GM12873 (cell line): ENCODE results near the gene SEMA4D.

Experiments
- CTCF ChIP-seq: IDR thresholded peaks from 2 replicates; pipeline ENCODE4 v1.5.1; 2012; ENCODE audit warnings: low read depth, mild to moderate bottlenecking, moderate library complexity, low read length, control low read depth; ENCODE audit not compliant: insufficient read depth; ENCODE audit errors: missing control alignments

The SEMA4D gene

GRCh38 chr9:89493181-89493580, 4.7 kb downstream of the SEMA4D start:
- no peak for TF ChIP-seq CTCF

- TF ChIP-seq CTCF = no peak
These were observed 5.3 kb downstream of the SEMA4D start for GRCh38 chr9:89492586-89492985.

- no peak for TF ChIP-seq CTCF
These were observed 6.2 kb downstream of the SEMA4D start for GRCh38 chr9:89491694-89492093.

GRCh38 chr9:89489548-89490530, 8.1 kb downstream of the SEMA4D start:
- no peak for TF ChIP-seq CTCF

- TF ChIP-seq CTCF = no peak
These were observed 9.0 kb downstream of the SEMA4D start for GRCh38 chr9:89488936-89489335.

- no peak for TF ChIP-seq CTCF
These were observed 9.8 kb downstream of the SEMA4D start for GRCh38 chr9:89488131-89488530.

GRCh38 chr9:89486681-89487080, 11.2 kb downstream of the SEMA4D start:
- TF ChIP-seq CTCF = no peak
